Nephron (organoid): ENCODE results near the gene NODAL.
A peak's percentile ranks its signal among the peaks of the same experiment; 100 is the strongest.

ENCODE experiments used
- H3K27ac Mint-ChIP-seq, 3 experiments: 2 replicates each; pipeline ENCODE4 v1.8.0; 2020; ENCODE audit warnings: mixed read lengths in 3 of 3, mild to moderate bottlenecking in 2 of 3, moderate library complexity in 1 of 3
- H3K27me3 Mint-ChIP-seq: 2 replicates; pipeline ENCODE4 v1.8.0; 2021; ENCODE audit warnings: low read depth, mild to moderate bottlenecking, moderate library complexity, mixed read lengths
- H3K36me3 Mint-ChIP-seq: 2 replicates; pipeline ENCODE4 v1.8.0; 2020; ENCODE audit warnings: low read depth, mixed read lengths
- H3K4me1 Mint-ChIP-seq: 2 replicates; pipeline ENCODE4 v1.8.0; 2020; ENCODE audit warnings: mixed read lengths
- H3K4me3 Mint-ChIP-seq, 3 experiments: 2 replicates each; pipeline ENCODE4 v1.8.0; 2020; ENCODE audit warnings: mild to moderate bottlenecking in 3 of 3, mixed read lengths in 3 of 3, moderate library complexity in 2 of 3
- H3K9me3 Mint-ChIP-seq: 2 replicates; pipeline ENCODE4 v1.8.0; 2020; ENCODE audit warnings: mixed read lengths
- TF ChIP-seq, protein P1 (sequence below), 3 experiments: fragments of 200-600 bp; sonication (generic); IDR thresholded peaks; one replicate each; pipeline ENCODE4 v1.5.0; 2021; ENCODE audit warnings: antibody characterized with exemption in 3 of 3; ENCODE audit not compliant: unreplicated experiment in 3 of 3

NODAL gene

DNA sequence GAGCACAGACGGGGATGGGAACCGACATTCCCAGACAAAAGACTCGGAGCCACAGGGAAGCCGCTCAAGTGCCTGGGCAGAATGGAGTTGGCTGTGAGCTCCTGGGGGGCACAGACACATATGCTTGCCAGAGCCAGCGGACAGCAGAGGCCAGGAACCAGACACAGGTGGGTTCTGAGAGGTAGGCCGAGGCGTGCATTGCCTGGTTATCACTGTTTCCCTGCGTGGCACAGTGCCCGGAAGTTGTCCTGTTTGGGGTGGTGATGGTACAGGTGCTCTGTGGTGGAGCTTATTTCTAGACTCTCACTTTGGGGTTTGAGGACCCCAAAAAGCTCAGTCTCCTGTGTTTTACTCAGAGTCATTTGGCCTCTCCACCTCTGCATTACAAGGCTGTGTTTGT, 39.6 kb upstream of the NODAL start:
- Mint-ChIP-seq H3K4me3 (peak overlapping the region; percentile 23 to 58 (median 48)), H3K27ac (peak overlapping the region in 1 of 3 experiments; percentile 6), H3K9me3 (no peaks in the 10 kb centered on the region), H3K4me1 (peaks cover 47% of the 10 kb centered on the region), H3K36me3 (no peaks in the 10 kb centered on the region), H3K27me3 (peaks cover 26% of the 10 kb centered on the region)
- TF ChIP-seq, protein P1, sequence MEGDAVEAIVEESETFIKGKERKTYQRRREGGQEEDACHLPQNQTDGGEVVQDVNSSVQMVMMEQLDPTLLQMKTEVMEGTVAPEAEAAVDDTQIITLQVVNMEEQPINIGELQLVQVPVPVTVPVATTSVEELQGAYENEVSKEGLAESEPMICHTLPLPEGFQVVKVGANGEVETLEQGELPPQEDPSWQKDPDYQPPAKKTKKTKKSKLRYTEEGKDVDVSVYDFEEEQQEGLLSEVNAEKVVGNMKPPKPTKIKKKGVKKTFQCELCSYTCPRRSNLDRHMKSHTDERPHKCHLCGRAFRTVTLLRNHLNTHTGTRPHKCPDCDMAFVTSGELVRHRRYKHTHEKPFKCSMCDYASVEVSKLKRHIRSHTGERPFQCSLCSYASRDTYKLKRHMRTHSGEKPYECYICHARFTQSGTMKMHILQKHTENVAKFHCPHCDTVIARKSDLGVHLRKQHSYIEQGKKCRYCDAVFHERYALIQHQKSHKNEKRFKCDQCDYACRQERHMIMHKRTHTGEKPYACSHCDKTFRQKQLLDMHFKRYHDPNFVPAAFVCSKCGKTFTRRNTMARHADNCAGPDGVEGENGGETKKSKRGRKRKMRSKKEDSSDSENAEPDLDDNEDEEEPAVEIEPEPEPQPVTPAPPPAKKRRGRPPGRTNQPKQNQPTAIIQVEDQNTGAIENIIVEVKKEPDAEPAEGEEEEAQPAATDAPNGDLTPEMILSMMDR (IDR thresholded peaks at IDR 0.05; ENCODE audit: unreplicated experiment in 3 of 3), result no peak

DNA sequence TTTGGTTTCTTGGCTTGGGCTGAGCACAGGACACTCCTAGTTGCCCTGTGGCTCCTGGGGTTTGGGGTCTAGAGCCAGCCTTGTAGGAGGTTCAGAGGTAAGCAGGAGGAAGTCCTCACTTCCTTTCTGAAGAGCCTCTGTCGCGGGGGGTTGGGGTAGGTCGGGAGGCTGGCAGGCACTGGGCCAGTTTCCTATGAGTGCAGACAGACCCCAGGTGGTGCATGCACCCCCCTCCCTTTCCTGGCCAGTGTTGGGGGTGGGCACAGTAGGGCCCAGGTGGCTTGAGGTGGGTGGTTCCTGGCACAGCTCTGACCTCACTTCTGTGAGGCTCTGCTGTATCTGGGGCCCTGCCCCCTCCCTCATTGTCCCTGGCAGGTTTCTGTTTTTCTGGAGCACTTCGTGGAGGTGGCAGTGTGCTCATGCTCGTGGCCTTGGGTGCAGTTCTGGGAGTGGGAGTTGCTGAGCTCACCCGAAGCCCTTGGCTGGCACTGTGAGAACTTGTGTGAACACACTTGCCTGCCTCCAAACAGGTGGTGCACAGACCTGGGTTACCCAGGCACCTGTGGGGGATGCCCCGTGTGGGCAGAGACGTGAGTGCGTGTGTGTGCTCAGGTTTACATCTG, 38.9 kb upstream of the NODAL start:
- H3K4me1 Mint-ChIP-seq, result peaks cover 50% of the 10 kb centered on the region
- TF ChIP-seq, protein P1 (IDR thresholded peaks at IDR 0.05; ENCODE audit: unreplicated experiment in 3 of 3), result no peak
- H3K27me3 Mint-ChIP-seq, result peaks cover 31% of the 10 kb centered on the region
- H3K9me3 Mint-ChIP-seq, result no peaks in the 10 kb centered on the region
- H3K27ac Mint-ChIP-seq, result peak overlapping the region in 2 of 3 experiments; percentile 6 to 54
- no peaks in the 10 kb centered on the region for H3K36me3 Mint-ChIP-seq
- H3K4me3 Mint-ChIP-seq, result peak overlapping the region; percentile 79 to 85 (median 83)

DNA sequence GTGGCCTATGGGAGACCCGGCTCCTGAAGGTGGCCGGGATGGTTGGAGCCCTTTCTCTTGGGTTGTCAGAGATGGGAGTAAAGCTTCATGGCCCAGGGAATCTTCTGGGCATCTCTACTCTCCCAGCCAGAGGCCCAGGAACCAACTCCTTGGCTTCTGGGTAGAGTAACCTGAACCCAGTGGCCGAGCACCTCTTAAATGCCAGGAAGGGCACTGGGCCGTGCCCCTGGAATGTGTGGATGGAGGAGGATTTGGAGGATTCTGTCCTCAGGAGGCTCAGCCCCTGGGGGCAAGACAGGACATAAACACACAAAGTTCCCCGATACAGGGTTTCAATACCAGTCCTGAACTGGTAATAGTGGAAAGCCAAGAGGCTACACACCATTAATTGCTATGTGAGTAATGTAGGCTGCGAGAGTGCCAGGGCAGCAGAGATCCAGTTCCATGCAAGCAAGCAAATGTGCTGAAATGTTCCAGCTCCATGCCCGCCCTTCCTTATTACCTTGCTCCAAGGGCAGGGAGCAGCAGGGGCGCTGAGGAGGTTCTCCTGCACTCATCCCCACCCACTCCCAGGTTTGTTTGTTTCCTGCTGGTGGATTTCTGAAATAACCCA, 38.3 kb upstream of the NODAL start:
- Mint-ChIP-seq H3K9me3 (no peaks in the 10 kb centered on the region), H3K4me3 (peak overlapping the region; percentile 79 to 85 (median 83)), H3K27ac (peak overlapping the region in 2 of 3 experiments; percentile 6 to 54), H3K36me3 (no peaks in the 10 kb centered on the region), H3K4me1 (peaks cover 56% of the 10 kb centered on the region), H3K27me3 (peaks cover 38% of the 10 kb centered on the region)
- TF ChIP-seq, protein P1 (IDR thresholded peaks at IDR 0.05; ENCODE audit: unreplicated experiment in 3 of 3), result no peak

DNA sequence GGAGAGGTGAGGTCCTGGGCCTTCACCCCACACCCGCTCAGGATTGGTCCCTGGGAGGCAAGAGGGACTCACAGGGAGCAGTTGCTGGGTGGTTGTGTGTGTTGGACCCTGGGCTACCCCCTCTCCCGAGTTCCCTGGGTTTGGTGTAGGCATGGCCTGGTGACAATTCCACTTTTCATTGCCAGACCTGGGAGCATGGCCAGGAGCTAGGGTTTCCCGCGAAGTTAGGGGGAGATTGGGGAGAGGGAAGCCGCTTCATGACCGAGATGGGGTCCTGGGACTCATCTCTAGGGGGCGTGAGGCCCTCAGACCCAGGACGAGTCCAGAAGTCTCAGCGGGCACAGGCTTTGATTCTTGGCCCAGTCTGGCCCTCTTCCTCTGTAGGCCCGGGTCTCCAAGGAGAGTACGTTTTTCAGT, 37.7 kb upstream of the NODAL start:
- Mint-ChIP-seq H3K36me3 (no peaks in the 10 kb centered on the region), H3K4me1 (peaks cover 61% of the 10 kb centered on the region), H3K27me3 (peaks cover 41% of the 10 kb centered on the region), H3K4me3 (peak overlapping the region; percentile 79 to 85 (median 83)), H3K9me3 (no peaks in the 10 kb centered on the region), H3K27ac (peak overlapping the region in 1 of 3 experiments; percentile 6)
- TF ChIP-seq, protein P1 (IDR thresholded peaks at IDR 0.05; ENCODE audit: unreplicated experiment in 3 of 3), result no peak

DNA sequence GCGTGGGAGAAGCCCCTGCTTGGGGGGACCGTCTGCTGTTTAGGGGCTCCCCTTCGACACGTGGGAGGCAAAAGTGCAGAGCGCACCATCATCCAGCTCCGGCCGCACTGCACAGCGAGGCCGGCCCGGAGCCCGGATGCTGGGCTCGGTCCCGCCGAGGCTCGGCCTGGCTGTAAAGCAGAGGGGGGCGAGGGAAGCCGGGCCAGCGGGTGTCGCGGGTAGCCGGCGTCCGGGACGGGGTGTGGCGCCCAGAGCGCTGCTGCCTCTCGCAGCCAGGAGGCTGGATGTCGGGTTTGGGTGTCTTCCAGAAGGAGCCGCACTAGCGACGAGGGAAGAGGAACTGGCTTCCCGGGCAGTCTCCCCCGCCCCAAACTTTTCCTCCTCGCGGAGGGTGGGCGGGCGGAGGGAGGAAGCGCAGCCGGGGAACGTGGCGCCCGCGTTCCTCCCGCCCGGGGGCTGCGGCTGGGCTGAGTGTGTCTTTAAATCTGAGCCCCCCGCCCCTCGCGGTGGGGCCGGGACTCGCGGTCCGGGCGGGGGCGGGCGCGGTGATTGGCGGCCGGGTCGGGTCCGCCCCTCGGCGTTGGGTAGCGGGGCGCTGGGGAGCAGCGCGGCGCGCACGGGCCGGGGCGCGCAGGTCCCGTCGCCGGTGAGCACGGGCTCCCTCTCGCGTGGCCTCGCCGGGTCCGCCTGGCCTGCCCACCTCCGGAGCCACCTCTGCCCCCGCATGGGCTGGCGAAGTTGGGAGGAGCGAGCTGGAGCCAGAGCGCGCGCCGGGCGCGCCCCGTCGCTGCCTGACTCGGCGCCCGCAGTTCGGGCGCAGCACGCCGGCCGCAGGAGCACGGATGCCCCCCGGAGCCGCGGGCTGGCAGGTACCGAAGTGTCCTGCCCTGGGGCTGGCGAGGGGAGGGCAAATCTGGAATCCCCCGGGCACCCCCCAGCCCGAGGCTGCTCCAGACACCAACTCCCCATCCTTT, 37.0 kb upstream of the NODAL start, which contains the start of gene PALD1:
PALD1 (plus strand) TSS at position 577 of the 974 bp plus-strand sequence. CDS start 47,185 bp downstream, outside the sequence.
- no peaks in the 10 kb centered on the region for H3K36me3 Mint-ChIP-seq
- peak within 1 kb of the TSS in 2 of 3 experiments; percentile 29 to 54 for H3K27ac Mint-ChIP-seq
- peak within 1 kb of the TSS; percentile 83 to 85 (median 85) for H3K4me3 Mint-ChIP-seq
- H3K9me3 Mint-ChIP-seq, result no peaks in the 10 kb centered on the region
- TF ChIP-seq, protein P1 (IDR thresholded peaks at IDR 0.05; ENCODE audit: unreplicated experiment in 3 of 3), result peak in 1 of 3 experiments; percentile 20
- H3K4me1 Mint-ChIP-seq, result peaks cover 61% of the 10 kb centered on the region
- H3K27me3 Mint-ChIP-seq, result peaks cover 44% of the 10 kb centered on the region
